GM18868 (cell line): ENCODE results near the gene XIRP1.
"Not testable (repeated sequence)": the region's sequence is repeated elsewhere in the genome, so short reads cannot be mapped to it uniquely, and the experiment has no call there.

Experiments
- ATAC-seq: cut with Tn5 transposase; IDR thresholded peaks from one replicate; pipeline ENCODE4 v1.9.1; 2021; ENCODE audit warnings: mild to moderate bottlenecking, moderate library complexity; ENCODE audit not compliant: unreplicated experiment

XIRP1 gene

DNA sequence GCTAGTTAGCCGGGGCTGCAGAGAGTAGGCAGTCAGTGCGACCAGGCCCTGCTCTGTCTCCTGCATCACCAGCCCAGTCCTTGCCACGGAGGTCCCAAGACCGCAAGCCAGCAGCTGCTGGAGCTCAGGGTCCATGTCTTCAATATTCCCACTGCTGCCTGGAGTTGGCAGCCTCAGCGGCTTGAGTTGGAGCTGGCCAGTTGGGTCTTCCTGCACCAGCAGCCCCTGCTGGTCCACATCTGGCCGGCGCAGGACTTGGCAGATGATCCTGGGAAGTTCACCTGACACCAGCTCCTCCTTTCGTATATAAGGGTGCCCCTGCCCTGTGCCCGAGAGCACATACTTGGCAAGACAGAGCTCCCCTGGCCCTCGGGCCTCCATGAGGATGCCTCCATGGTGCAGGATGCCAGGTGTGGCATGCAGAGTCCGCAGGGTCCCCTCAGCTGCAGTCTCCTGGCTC, 5.7 kb downstream of the XIRP1 start:
- ATAC-seq, result no peak

- no peak for ATAC-seq
These were observed 6.3 kb downstream of the XIRP1 start for GRCh38 chr3:39185959-39186691.

- no peak for ATAC-seq
These were observed 7.0 kb downstream of the XIRP1 start for GRCh38 chr3:39185326-39185958.

DNA sequence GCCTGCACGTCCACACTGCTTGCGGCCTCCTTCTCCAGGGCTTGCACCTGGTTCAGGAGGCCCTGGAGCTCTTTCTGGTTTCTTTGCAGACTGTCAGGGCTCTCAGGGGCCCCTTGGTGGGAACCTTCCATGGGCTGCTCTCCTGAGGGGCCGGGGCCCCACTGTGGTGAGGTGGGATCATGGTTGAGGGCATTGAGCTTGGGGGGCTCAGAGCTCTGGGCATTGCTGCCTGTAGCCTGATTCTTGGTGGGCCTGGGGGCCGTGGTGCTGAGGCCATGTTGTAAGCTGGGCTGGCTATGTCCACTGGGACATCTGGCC, 7.5 kb downstream of the XIRP1 start:
- no peak for ATAC-seq

- no peak for ATAC-seq
These were observed 8.1 kb downstream of the XIRP1 start for GRCh38 chr3:39184081-39184967.

DNA sequence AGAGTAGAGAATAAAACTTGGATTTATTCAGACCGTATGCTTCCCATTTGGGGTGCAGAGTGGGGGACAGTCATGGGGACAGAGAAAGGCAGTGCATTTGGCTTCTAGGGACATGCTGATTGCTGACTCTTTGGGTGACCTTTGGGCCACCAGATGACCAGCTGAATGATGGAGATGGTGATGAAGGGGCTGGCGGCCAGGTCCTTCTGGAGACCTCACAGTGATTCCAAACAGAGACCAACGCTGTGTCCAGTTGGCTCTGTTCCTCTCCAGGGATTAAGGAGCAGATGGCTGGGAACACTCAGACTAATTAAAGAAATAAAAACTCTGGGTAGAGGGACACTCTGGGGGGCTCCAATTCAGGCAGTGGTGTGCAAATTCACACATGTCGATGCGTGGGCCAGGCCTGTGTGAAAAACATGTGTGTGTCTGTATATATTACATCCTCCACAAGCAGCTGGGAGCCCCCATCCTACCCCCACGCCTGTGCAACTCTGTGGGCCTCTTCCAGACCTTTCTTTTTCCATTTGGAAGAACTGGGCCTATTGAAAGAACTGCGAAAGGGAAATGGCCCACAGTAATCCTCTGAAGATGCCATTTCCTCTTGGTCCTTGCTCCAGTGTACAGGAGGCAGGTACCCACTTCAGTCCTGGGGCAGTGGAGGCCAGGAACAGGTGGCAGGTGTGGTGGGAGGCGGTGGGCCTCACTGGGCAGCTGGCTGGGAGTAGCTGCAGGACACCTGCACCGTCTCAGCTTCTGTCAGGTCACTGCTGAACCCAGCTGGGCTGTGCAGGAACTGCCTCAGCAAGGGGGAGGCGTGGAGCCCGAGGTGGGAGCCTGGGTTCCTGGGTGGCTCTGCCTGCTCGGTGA, 8.9 kb downstream of the XIRP1 start:
- no peak for ATAC-seq

DNA sequence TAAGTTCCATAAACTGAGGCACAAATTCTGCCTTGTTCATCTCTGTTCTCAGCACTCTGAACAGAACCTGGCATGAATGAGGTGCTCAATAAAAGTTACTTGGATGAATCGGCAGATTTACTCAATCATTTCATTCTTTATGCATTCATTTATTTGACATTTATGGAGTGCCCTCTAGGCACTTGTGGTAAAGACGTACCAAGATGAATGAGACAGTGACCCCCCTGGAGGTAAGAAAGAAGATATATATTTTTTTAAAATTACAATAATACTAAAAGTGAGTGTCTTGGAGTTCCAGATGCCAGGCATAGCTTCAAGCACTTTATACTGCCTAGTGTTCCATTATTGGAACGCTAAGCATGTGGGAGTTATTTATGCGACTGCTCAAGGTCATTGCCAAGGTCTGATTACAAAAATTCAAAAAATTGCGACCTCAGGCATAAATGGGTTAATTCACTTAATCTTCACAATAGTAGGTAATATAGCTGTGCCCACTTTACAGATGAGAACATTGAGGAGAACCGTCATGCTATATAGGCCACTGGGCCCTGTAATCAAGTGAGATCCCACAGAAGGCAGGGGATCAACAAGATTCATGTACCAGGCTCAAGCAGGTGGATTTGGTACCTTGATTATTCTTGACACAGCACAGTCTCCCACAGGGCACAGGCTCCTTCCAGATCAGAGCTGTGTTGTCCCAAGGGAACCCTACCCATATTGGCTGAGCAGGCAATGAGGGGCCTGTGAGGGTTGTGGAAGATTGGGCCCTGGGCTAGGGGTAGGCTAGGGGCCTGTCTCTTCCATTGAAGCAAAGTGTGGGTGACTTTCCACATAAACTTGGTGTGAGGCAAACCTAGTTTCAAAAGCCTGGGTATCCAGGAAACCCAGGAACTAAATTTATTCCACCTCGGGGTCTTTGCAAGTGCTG, 10.7 kb downstream of the XIRP1 start:
- ATAC-seq, result no peak

- peak; percentile 93 for ATAC-seq
These were observed 11.6 kb downstream of the XIRP1 start for GRCh38 chr3:39180546-39181346.

DNA sequence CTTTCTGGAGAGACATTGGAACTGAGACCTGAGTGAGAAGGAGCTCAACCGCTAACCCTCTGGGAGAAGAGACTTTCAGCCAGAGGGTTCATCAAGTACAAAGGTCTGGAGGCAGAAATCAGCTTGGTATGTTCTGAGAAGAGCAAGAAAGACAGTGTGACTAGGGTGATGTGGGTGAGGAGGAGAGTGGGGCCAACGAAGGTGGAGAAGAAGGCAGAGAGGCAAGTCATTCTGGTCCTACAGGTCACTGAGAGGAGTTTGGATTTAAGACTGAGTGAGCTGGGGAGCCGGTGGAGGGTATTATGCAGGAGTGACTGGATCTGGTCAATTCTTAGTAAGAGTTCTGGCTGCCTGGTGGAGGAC, 12.2 kb downstream of the XIRP1 start:
- no peak for ATAC-seq

- no peak for ATAC-seq
These were observed 13.8 kb downstream of the XIRP1 start for GRCh38 chr3:39178553-39178952.

DNA sequence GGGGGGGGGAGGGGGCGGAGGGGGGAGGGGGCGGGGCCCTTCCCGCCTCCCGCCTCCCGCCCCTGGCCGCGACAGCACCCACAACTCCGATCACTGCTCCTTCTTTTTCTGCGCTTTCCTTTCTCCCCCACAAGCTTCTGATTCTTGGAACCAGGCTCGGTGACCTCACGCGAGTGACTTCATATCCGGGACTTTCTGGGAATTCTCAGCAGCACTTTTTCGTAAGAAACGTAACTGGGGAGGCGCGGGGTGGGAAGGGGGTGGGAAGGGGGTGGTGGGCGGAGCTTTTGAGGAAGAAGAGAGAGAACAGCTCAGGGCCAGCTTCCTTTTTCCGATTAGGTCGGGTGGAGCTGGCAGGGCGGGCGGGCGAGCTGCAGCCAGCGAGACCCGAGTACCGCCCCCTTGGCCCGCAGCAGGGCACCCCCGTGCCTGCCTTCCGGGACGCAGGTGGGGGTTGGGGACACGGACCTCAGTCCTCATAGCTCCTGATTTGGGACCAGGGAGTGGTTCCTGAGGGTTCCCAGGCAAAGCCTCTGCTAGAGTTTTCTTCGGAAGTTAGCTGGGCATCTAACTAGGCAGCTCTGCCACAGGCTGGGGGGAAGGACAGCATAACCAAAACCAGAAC, 14.6 kb downstream of the XIRP1 start:
- ATAC-seq, result peak; percentile 40

DNA sequence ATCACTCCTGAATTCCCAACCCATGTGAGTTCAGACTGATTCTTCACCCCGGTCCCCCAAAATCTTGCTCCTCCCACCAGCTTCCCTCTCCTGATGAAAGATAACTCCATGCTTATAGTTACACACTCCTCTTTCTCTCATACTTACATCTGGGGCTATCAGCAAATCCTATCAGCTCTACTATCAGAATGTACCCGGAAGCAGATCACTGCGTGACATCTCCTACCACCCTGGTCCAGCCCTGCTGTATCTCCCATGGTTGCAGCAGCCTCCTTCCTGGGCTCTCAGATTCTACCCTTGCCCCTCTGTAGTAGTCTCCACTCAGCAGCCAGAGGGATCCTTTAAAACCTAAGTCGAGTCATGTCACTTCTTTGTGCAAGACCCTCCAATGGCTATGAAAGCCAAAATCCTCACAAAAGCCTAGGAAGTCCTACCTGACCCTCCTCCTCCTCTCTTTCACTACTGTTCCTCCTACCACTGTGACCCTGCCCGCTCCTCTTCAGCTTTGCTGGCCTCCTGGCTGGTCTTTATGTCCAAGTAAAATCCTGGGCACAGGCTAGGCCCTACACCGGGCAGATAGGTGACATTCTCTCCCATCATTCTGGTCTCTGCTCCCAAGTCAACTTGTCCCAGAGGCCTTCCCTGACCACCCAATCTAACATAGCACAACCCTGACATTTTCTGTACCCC, 16.2 kb downstream of the XIRP1 start:
- ATAC-seq, result no peak

GRCh38 chr3:39173318-39174125, 18.9 kb downstream of the XIRP1 start:
- no peak for ATAC-seq

- no peak for ATAC-seq
These were observed 20.5 kb downstream of the XIRP1 start for GRCh38 chr3:39171860-39172259.

DNA sequence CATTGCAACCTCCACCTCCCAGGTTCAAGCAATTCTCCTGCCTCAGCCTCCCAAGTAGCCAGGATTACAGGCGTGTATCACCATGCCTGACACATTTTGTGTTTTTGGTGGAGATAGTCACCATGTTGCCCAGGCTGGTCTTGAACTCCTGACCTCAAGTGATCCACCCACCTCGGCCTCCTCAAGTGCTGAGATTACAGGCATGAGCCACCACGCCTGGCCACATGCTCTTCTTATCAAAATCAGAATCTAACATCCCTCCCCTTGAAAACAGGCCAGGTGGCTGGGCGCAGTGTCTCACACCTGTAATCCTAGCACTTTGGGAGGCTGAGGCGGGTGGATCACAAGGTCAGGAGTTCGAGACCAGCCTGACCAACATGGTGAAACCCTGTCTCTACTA, 21.5 kb downstream of the XIRP1 start:
- ATAC-seq, result not testable (repeated sequence)

- ATAC-seq, result no peak
These were observed 21.9 kb downstream of the XIRP1 start for GRCh38 chr3:39170461-39170860.

DNA sequence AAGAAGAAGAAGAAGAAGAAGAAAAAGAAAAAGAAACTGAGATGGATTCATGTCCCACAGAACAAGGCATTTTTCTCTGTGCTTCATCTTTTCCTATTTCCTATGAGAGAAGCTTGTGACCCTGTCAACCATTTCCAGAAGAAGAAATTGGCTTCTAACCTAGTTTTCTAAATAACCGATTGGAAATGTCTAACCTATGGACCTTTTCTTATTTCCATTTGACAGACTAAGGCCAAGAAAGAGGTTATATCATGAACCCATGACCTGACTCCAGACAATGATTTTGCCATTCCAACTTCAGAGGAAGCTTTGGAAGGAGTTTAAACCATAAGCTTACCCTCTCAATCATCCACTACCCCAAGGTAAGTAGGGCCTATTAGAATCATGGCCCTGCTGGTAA, 22.7 kb downstream of the XIRP1 start:
- ATAC-seq, result no peak
